ENCODE measurements around the gene ZNF618.

ZNF618 gene

GRCh38 chr9:114047717-114048116 lies 171.6 kb downstream of the ZNF618 start:
- no peak for DNase-seq

- DNase-seq = no peak
These were observed 172.7 kb downstream of the ZNF618 start for GRCh38 chr9:114048533-114049415.

- DNase-seq = no peak
These were observed 173.5 kb downstream of the ZNF618 start for GRCh38 chr9:114049441-114050225.

GRCh38 chr9:114050226-114050568 lies 174.1 kb downstream of the ZNF618 start:
- DNase-seq = no peak

- DNase-seq = no peak
These were observed 174.5 kb downstream of the ZNF618 start for GRCh38 chr9:114050646-114051045.

- no peak for DNase-seq
These were observed 175.2 kb downstream of the ZNF618 start for GRCh38 chr9:114051281-114051680.

- no peak for DNase-seq
These were observed 175.6 kb downstream of the ZNF618 start for GRCh38 chr9:114051706-114052105.

- no peak for DNase-seq
These were observed 177.3 kb downstream of the ZNF618 start for GRCh38 chr9:114053246-114054005.

GRCh38 chr9:114054191-114054690 lies 178.1 kb downstream of the ZNF618 start:
- no peak for DNase-seq

- DNase-seq = no peak
These were observed 179.0 kb downstream of the ZNF618 start for GRCh38 chr9:114055061-114055460.

- no peak for DNase-seq
These were observed 179.8 kb downstream of the ZNF618 start for GRCh38 chr9:114055894-114056293.

GRCh38 chr9:114056527-114056926 lies 180.4 kb downstream of the ZNF618 start:
- DNase-seq = no peak

GRCh38 chr9:114057161-114057885 lies 181.2 kb downstream of the ZNF618 start:
- no peak for DNase-seq

- no peak for DNase-seq
These were observed 182.6 kb downstream of the ZNF618 start for GRCh38 chr9:114058688-114059046.

GRCh38 chr9:114059047-114059803 lies 183.1 kb downstream of the ZNF618 start:
- DNase-seq = no peak

- DNase-seq = no peak
These were observed 184.0 kb downstream of the ZNF618 start for GRCh38 chr9:114060070-114060469.

- no peak for DNase-seq
These were observed 184.6 kb downstream of the ZNF618 start for GRCh38 chr9:114060711-114061110.

- no peak for DNase-seq
These were observed 185.2 kb downstream of the ZNF618 start for GRCh38 chr9:114061292-114061691.

GRCh38 chr9:114061830-114062474 lies 185.8 kb downstream of the ZNF618 start:
- DNase-seq = no peak

GRCh38 chr9:114065304-114065703 lies 189.2 kb downstream of the ZNF618 start:
- no peak for DNase-seq

Measured in activated effector memory CD4-positive, alpha-beta T cell treated with Interleukin-2 at 50 U/mL for 16 hours (primary cell).